ENCODE measurements around the gene ELOVL4.

Gene ELOVL4

GRCh38 chr6:79895382-79896074 is 51.8 kb downstream of the ELOVL4 start:
- Mint-ChIP-seq H3K27ac (no peak overlapping the region), H3K27me3 (peaks cover 4 to 6% of the 10 kb centered on the region in 2 donors), H3K9me3 (peaks cover 0 to 5% of the 10 kb centered on the region in 2 donors), H3K4me3 (no peak overlapping the region), H3K4me1 (ENCODE audit: low read depth in 2 of 2) (peaks cover 0 to 2% of the 10 kb centered on the region in 2 donors), H3K36me3 (ENCODE audit: insufficient read depth) (no peaks in the 10 kb centered on the region)
- DNase-seq, result no peak
- no peak for ATAC-seq (replicated peaks)

GRCh38 chr6:79894939-79895338 is 52.4 kb downstream of the ELOVL4 start:
- peaks cover 0 to 7% of the 10 kb centered on the region in 2 donors for H3K9me3 Mint-ChIP-seq
- no peak overlapping the region for H3K4me3 Mint-ChIP-seq
- H3K27me3 Mint-ChIP-seq, result peaks cover 10 to 12% of the 10 kb centered on the region in 2 donors
- no peak overlapping the region for H3K27ac Mint-ChIP-seq
- no peaks in the 10 kb centered on the region for H3K36me3 Mint-ChIP-seq (ENCODE audit: insufficient read depth)
- no peak for DNase-seq
- H3K4me1 Mint-ChIP-seq (ENCODE audit: low read depth in 2 of 2), result peaks cover 0 to 2% of the 10 kb centered on the region in 2 donors
- ATAC-seq (replicated peaks), result no peak

GRCh38 chr6:79888587-79888986 is 58.8 kb downstream of the ELOVL4 start:
- H3K4me1 Mint-ChIP-seq (ENCODE audit: low read depth in 2 of 2), result no peaks in the 10 kb centered on the region
- H3K4me3 Mint-ChIP-seq, result no peak overlapping the region
- no peaks in the 10 kb centered on the region for H3K36me3 Mint-ChIP-seq (ENCODE audit: insufficient read depth)
- H3K27me3 Mint-ChIP-seq, result peaks cover 12 to 36% of the 10 kb centered on the region in 2 donors
- H3K9me3 Mint-ChIP-seq, result peaks cover 0 to 7% of the 10 kb centered on the region in 2 donors
- no peak for DNase-seq
- H3K27ac Mint-ChIP-seq, result no peak overlapping the region
- ATAC-seq (replicated peaks), result no peak

GRCh38 chr6:79878142-79878748 is 69.1 kb downstream of the ELOVL4 start:
- Mint-ChIP-seq H3K27me3 (peaks cover 47 to 57% of the 10 kb centered on the region in 2 donors), H3K4me3 (no peak overlapping the region), H3K4me1 (ENCODE audit: low read depth in 2 of 2) (peaks cover 2 to 4% of the 10 kb centered on the region in 2 donors), H3K9me3 (no peaks in the 10 kb centered on the region), H3K27ac (no peak overlapping the region), H3K36me3 (ENCODE audit: insufficient read depth) (no peaks in the 10 kb centered on the region)
- ATAC-seq (replicated peaks) (no peak), DNase-seq (no peak)

- ATAC-seq (replicated peaks), result no peak
- no peak for DNase-seq
- Mint-ChIP-seq H3K36me3 (ENCODE audit: insufficient read depth) (no peaks in the 10 kb centered on the region), H3K4me1 (ENCODE audit: low read depth in 2 of 2) (peaks cover 5 to 6% of the 10 kb centered on the region in 2 donors), H3K27me3 (peaks cover 36% of the 10 kb centered on the region in 2 donors), H3K9me3 (no peaks in the 10 kb centered on the region), H3K27ac (no peak overlapping the region), H3K4me3 (no peak overlapping the region)
Observed at GRCh38 chr6:79874531-79875134, 72.7 kb downstream of the ELOVL4 start.

- Mint-ChIP-seq H3K9me3 (no peaks in the 10 kb centered on the region), H3K36me3 (ENCODE audit: insufficient read depth) (no peaks in the 10 kb centered on the region), H3K27me3 (peaks cover 28 to 30% of the 10 kb centered on the region in 2 donors)
Observed at GRCh38 chr6:79872986-79873385, 74.4 kb downstream of the ELOVL4 start.

GRCh38 chr6:79872303-79872702 is 75.0 kb downstream of the ELOVL4 start:
- DNase-seq (no peak), ATAC-seq (replicated peaks) (no peak)
- no peaks in the 10 kb centered on the region for H3K9me3 Mint-ChIP-seq
- H3K4me1 Mint-ChIP-seq (ENCODE audit: low read depth in 2 of 2), result peaks cover 7 to 9% of the 10 kb centered on the region in 2 donors
- no peak overlapping the region for H3K27ac Mint-ChIP-seq
- peaks cover 28 to 30% of the 10 kb centered on the region in 2 donors for H3K27me3 Mint-ChIP-seq
- H3K36me3 Mint-ChIP-seq (ENCODE audit: insufficient read depth), result no peaks in the 10 kb centered on the region
- H3K4me3 Mint-ChIP-seq, result no peak overlapping the region

More at GRCh38 chr6:79872986-79873385, 74.4 kb downstream of the ELOVL4 start:
- ATAC-seq (replicated peaks) (no peak), DNase-seq (no peak)
- Mint-ChIP-seq H3K27ac (no peak overlapping the region), H3K4me3 (no peak overlapping the region), H3K4me1 (ENCODE audit: low read depth in 2 of 2) (peaks cover 7 to 9% of the 10 kb centered on the region in 2 donors)

DNA sequence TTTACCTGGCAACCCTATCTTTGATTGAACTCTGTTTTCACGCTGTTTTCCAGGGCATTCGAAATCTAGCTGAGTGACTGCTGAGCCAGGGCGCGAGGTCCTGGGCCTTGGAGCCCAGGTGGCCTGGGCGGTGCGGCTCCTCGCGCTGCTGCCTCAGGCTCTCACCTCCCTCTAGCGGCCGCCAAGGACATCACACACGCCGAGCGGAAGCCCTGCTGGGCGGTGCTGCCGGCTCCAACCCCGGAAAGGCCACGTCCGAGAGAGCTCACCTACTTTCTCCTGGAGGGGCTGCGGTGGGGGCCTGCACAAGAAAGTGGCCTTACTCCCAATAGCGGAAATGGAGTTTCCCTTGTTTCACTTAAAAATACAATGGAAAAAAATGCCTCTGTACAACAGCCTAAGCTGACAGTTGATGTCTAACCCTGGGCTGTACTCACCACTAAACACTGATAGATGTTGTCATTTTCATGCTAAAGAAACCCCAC is 77.7 kb downstream of the ELOVL4 start:
- peaks cover 6 to 7% of the 10 kb centered on the region in 2 donors for H3K27me3 Mint-ChIP-seq
- peak overlapping the region; percentile 33 to 57 for H3K4me3 Mint-ChIP-seq
- no peaks in the 10 kb centered on the region for H3K9me3 Mint-ChIP-seq
- peak; percentile 76 to 78 (median 78) for DNase-seq
- H3K27ac Mint-ChIP-seq, result peak overlapping the region; percentile 38 to 73
- H3K36me3 Mint-ChIP-seq (ENCODE audit: insufficient read depth), result no peaks in the 10 kb centered on the region
- ATAC-seq (replicated peaks), result peak; percentile 99
- peaks cover 7 to 9% of the 10 kb centered on the region in 2 donors for H3K4me1 Mint-ChIP-seq (ENCODE audit: low read depth in 2 of 2)

GRCh38 chr6:79869184-79869583 is 78.2 kb downstream of the ELOVL4 start:
- H3K27me3 Mint-ChIP-seq, result peaks cover 1 to 2% of the 10 kb centered on the region in 2 donors
- peak overlapping the region in 1 of 2 donors; percentile 38 for H3K27ac Mint-ChIP-seq
- H3K9me3 Mint-ChIP-seq, result no peaks in the 10 kb centered on the region
- DNase-seq (no peak), ATAC-seq (replicated peaks) (no peak)
- peak overlapping the region; percentile 33 to 57 for H3K4me3 Mint-ChIP-seq
- peaks cover 7 to 9% of the 10 kb centered on the region in 2 donors for H3K4me1 Mint-ChIP-seq (ENCODE audit: low read depth in 2 of 2)
- H3K36me3 Mint-ChIP-seq (ENCODE audit: insufficient read depth), result no peaks in the 10 kb centered on the region

DNA sequence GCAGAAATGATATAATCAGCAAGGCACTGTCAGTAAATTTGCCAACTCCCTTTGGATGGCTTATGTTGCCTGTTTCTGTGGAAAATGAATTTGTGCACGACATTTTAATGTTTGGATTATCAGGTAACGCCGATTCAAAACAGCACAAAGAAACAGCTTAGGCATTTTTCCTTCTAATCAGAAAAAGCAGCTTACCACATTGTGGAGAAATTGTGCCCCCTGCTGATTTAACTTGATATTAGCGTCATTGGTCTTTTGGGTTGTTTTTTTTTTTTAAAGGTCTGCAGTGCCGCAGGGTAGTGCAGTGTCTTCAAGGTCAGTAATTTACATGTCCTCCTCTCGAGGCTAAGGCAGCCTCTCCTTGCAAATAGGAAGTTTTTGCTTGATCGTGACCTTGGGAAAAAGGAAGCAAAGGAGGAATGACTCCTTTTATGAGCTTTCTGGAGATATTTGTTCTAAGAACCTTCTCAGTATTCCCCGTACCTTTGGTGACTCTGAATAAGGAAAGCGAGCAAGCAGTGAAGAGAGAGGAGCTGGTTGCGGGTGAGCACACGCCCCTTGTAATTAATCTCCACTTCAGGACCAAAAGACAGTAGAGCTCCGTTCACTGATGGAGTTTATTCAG is 79.1 kb downstream of the ELOVL4 start:
- Mint-ChIP-seq H3K9me3 (no peaks in the 10 kb centered on the region), H3K4me3 (no peak overlapping the region), H3K36me3 (ENCODE audit: insufficient read depth) (no peaks in the 10 kb centered on the region), H3K4me1 (ENCODE audit: low read depth in 2 of 2) (peaks cover 7 to 9% of the 10 kb centered on the region in 2 donors), H3K27me3 (no peaks in the 10 kb centered on the region), H3K27ac (no peak overlapping the region)
- peak; percentile 40 for ATAC-seq (replicated peaks)
- DNase-seq, result peak; percentile 39 to 52 (median 45)
